T-helper 2 cell treated with Interferon-gamma antibody and Interleukin-4, amounts not matched to agents 5 μg/mL and 100 μg/mL, for 36 hours (primary cell): ENCODE results near the gene ZNF695.
"Not testable (repeated sequence)": the region's sequence is repeated elsewhere in the genome, so short reads cannot be mapped to it uniquely, and the experiment has no call there.

ENCODE experiments used
- DNase-seq: peaks from one replicate; pipeline ENCODE4 v3.0.0; 2021; ENCODE audit warnings: low spot score
- H3K27ac Mint-ChIP-seq: one replicate; pipeline ENCODE4 v1.8.0; 2021; ENCODE audit warnings: mild to moderate bottlenecking, mixed read lengths
- H3K27me3 Mint-ChIP-seq: one replicate; pipeline ENCODE4 v1.8.0; 2021; ENCODE audit warnings: low read depth, mixed read lengths
- H3K36me3 Mint-ChIP-seq: one replicate; pipeline ENCODE4 v1.8.0; 2021; ENCODE audit warnings: low read depth, mixed read lengths
- H3K4me1 Mint-ChIP-seq: one replicate; pipeline ENCODE4 v1.8.0; 2021; ENCODE audit warnings: low read depth, mixed read lengths
- H3K4me3 Mint-ChIP-seq: one replicate; pipeline ENCODE4 v1.8.0; 2022; ENCODE audit warnings: mild to moderate bottlenecking, moderate library complexity, mixed read lengths
- H3K9me3 Mint-ChIP-seq: one replicate; pipeline ENCODE4 v1.8.0; 2021; ENCODE audit warnings: mixed read lengths

The ZNF695 gene

DNA sequence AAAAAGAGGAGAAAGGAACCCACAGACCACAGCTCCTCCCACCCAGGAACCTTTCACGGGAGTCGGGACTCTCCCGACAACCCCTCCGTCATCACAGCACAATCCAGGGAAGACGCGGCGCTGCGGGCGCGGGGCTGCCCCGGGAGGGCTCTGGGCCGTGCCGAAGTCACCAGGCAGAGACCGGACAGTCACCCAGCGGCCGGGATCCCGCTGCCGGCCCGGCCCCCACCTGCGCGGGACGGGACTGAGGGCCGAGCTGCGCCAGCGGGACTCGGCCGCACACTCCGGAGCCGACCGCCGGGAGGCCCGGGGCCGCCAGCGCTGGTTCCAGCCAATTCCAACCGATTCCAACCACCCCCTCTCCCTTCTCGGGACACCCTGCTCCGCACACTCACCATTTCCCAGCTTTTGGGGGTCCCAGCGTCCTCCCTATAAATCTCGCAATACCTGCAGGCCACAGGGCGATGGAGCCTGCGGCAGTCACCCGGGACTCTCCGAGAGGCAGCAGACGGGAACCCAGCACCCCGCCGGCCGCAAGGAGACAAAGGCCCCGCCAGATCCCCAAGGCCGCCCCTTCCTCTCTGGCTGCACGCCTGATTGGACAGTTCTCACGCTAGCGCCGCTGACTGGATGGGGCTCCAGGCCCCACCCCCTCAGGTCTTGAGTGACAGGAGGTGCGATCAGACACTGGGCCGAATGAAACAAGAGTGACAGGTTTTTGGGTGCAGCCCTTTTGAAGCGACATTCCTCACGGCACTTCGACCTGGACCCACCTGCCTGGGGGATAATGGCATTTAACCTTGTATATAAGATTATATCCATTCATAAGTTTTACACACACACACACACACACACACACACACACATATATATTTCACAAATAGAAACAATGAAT is at the start of gene ZNF695:
TSS of gene ZNF695 (minus strand) at position 547 of the 895 bp plus-strand sequence. CDS start at position 398, 149 bp downstream.
- Mint-ChIP-seq H3K27ac (peak within 1 kb of the TSS; percentile 52), H3K27me3 (peaks cover 15% of the 10 kb centered on the region), H3K9me3 (peaks cover 33% of the 10 kb centered on the region), H3K4me1 (peaks cover 2% of the 10 kb centered on the region), H3K4me3 (peak within 1 kb of the TSS; percentile 94), H3K36me3 (peaks cover 6% of the 10 kb centered on the region)
- peak; percentile 67 for DNase-seq

DNA sequence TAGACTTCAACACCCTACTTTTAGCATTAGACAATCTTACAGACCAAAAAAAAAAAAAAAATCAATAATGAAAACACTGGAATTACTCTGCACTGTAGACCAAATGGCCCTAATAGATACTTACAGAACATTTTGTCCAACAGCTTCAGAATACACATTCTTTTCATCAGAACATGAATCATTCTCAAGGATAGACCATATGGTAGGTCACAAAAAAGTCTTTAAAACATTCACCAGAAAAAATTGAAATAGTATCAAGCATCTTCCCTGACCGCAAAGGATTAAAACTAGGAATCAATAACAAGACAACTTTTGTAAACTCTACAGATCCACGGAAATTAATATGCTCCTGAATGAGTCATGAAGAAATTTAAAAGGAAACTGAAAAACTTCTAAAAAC is 48.2 kb upstream of the ZNF695 start:
- H3K27me3 Mint-ChIP-seq, result no peaks in the 10 kb centered on the region
- peaks cover 78% of the 10 kb centered on the region for H3K9me3 Mint-ChIP-seq
- no peaks in the 10 kb centered on the region for H3K4me1 Mint-ChIP-seq
- no peak overlapping the region for H3K4me3 Mint-ChIP-seq
- H3K36me3 Mint-ChIP-seq, result peaks cover 11% of the 10 kb centered on the region
- no peak overlapping the region for H3K27ac Mint-ChIP-seq
- DNase-seq, result no peak

DNA sequence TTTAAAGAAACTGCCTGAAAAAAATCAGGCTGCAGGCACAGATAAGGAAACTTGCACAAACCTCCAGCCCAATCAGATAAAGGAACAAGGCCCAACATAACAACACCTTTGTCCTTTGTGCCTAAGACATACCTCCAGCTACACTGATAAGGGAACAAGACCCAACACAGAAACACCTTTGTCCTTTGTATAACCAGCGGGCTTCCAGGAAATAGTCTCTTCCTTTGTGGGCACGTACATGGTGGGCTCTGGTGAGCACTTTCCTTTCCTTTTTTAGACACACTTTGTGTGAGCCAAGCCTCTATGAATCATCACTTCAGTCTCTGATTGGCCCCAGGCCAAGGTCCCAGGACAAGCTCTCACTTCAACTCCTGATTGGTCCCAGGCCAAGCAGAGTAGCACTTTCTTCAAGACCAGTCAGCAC is 47.1 kb upstream of the ZNF695 start:
- peaks cover 11% of the 10 kb centered on the region for H3K36me3 Mint-ChIP-seq
- H3K27ac Mint-ChIP-seq, result no peak overlapping the region
- no peaks in the 10 kb centered on the region for H3K27me3 Mint-ChIP-seq
- H3K4me1 Mint-ChIP-seq, result no peaks in the 10 kb centered on the region
- peaks cover 79% of the 10 kb centered on the region for H3K9me3 Mint-ChIP-seq
- no peak for DNase-seq
- H3K4me3 Mint-ChIP-seq, result no peak overlapping the region

DNA sequence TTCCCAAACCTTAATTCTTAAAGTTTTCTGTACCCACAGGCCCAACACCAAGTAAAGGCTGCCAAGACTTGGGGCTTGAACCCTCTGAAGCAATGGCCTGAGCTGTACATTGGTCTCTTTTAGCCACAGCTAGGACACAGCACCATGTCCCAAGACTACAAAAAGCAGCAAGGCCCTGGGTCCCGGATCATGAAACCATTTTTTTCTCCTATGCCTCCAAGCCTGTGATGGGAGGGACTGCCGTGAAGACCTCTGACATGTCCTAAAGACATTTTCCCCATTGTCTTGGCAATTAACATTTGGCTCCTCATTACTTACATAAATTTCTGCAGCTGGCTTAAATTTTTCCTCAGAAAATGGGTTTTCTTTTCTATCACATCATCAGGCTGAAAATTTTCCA is 39.8 kb upstream of the ZNF695 start:
- Mint-ChIP-seq H3K4me3 (no peak overlapping the region), H3K36me3 (peaks cover 15% of the 10 kb centered on the region), H3K27ac (no peak overlapping the region), H3K27me3 (no peaks in the 10 kb centered on the region), H3K9me3 (peaks cover 73% of the 10 kb centered on the region), H3K4me1 (no peaks in the 10 kb centered on the region)
- DNase-seq, result no peak

DNA sequence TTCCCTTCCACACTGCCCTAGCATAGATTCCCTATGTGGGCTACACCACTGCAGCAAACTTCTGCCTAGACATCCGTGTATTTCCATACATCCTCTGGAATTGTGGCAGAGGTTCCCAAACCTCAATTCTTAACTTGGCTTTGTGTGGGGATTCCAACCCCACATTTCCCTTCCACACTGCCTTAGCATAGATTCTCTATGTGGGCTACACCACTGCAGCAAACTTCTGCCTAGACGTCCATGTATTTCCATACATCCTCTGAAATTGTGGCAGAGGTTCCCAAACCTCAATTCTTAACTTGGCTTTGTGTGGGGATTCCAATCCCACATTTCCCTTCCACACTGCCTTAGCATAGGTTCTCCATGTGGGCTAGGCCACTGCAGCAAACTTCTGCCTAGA is 39.4 kb upstream of the ZNF695 start:
- H3K27ac Mint-ChIP-seq, result no peak overlapping the region
- H3K9me3 Mint-ChIP-seq, result peaks cover 73% of the 10 kb centered on the region
- no peak for DNase-seq
- no peaks in the 10 kb centered on the region for H3K27me3 Mint-ChIP-seq
- H3K4me1 Mint-ChIP-seq, result no peaks in the 10 kb centered on the region
- H3K36me3 Mint-ChIP-seq, result peaks cover 15% of the 10 kb centered on the region
- no peak overlapping the region for H3K4me3 Mint-ChIP-seq

DNA sequence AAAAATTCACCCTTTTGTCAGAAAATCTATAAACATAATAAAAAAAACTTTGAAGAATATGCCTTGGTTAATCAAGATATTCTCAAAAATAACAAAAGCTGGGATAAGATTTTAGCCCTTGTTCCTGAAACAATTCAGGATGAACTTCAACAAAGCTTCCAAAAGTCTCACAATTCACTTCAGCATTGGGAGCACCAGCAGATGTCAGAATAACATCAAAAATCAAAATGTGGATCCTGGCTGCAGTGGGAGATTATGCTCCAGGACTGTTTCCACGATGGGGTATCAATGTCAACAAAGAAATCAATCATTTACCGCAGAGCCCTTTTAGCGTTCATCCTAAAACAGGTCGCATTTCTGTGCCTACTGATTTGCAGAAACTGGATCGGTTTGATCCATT is 35.5 kb upstream of the ZNF695 start:
- Mint-ChIP-seq H3K36me3 (peaks cover 28% of the 10 kb centered on the region), H3K4me1 (no peaks in the 10 kb centered on the region), H3K27me3 (no peaks in the 10 kb centered on the region), H3K4me3 (no peak overlapping the region), H3K9me3 (peaks cover 71% of the 10 kb centered on the region), H3K27ac (no peak overlapping the region)
- DNase-seq, result no peak

DNA sequence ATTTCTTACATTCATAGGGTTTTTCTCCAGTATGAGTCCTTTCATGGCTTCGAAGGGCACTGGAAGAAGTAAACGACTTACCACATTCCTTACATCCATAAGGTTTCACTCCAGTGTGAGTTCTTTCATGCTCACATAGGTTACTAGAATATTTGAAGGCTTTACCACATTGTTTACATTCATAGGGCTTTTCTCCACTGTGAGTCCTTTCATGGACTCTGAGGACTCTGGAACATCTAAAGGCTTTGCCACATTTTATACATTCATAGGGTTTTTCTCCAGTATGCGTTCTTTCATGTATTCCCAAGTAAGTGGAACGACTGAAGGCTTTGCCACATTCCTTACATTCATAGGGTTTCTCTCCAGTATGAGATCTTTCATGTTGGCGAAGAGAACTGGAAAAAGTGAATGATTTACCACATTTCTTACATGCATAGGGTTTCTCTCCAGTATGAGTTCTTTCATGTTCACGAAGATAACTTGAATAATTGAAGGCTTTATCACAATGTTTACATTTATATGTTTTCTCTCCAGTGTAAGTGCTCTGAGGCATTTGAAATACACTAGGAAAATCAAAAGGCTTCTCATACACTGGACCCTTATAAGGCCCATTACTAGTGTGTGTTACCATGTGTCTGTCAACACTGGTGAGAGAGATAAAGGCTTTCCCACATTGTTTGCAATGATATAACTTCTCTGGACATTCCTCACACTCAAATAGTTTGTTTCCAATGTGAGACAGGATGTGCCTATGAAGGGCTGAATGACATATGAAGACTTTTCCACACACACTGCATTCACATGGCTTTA is 29.9 kb upstream of the ZNF695 start:
- no peak for DNase-seq
- H3K9me3 Mint-ChIP-seq, result peaks cover 77% of the 10 kb centered on the region
- no peaks in the 10 kb centered on the region for H3K4me1 Mint-ChIP-seq
- no peak overlapping the region for H3K27ac Mint-ChIP-seq
- no peaks in the 10 kb centered on the region for H3K27me3 Mint-ChIP-seq
- peaks cover 35% of the 10 kb centered on the region for H3K36me3 Mint-ChIP-seq
- H3K4me3 Mint-ChIP-seq, result no peak overlapping the region

DNA sequence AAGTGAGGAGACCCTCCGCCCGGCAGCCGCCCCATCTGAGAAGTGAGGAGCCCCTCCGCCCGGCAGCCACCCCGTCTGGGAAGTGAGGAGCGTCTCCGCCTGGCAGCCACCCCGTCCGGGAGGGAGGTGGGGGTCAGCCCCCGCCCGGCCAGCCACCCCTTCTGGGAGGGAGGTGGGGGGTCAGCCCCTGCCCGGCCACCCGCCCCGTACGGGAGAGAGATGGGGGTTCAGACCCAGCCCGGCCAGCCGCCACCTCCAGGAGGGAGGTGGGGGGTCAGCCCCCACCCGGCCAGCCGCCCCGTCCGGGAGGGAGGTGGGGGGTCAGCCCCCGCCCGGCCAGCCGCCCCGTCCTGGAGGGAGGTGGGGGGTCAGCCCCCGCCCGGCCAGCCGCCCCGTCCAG is 24.4 kb upstream of the ZNF695 start:
- Mint-ChIP-seq H3K9me3 (peaks cover 62% of the 10 kb centered on the region), H3K36me3 (peaks cover 10% of the 10 kb centered on the region)

DNA sequence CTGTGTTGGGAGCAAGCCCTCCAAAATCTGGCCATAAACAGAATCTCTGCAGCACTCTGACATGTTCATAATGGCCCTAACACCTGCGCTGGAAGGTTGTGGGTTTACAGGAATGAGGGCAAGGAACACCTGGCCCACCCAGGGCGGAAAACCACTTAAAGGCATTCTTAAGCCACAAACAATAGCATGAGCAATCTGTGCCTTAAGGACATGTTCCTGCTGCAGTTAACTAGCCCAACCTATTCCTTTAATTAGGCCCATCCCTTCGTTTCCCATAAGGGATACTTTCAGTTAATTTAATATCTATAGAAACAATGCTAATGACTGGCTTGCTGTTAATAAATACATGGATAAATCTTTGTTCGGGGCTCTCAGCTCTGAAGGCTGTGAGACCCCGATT is 16.8 kb upstream of the ZNF695 start:
- H3K36me3 Mint-ChIP-seq, DNase-seq, H3K27me3 Mint-ChIP-seq, H3K27ac Mint-ChIP-seq, H3K4me1 Mint-ChIP-seq, H3K4me3 Mint-ChIP-seq: not testable (repeated sequence)
- H3K9me3 Mint-ChIP-seq, result peaks cover 59% of the 10 kb centered on the region

More for the DNA sequence above, 24.4 kb upstream of the ZNF695 start:
- not testable (repeated sequence) for DNase-seq, H3K27ac Mint-ChIP-seq, H3K27me3 Mint-ChIP-seq, H3K4me1 Mint-ChIP-seq, H3K4me3 Mint-ChIP-seq

DNA sequence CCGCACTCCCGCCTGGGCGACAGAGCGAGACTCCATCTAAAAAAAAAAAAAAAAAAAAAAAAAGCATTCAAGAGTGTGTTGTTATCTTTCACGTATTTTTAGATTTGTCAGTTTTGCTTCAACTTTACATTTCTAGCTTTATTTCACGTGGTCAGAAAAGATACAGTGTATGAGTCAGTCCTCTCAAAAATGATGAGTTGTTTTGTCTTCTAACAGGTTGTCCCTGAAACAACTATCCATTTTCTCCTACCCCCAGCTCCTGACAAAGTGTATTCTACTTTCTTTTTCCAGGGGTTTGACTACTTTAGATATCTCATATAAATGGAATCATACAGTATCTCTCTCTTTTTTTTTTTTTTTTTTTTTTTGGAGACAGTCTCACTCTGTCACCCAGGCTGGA is 5.5 kb upstream of the ZNF695 start:
- peaks cover under 1% of the 10 kb centered on the region for H3K27me3 Mint-ChIP-seq
- H3K27ac Mint-ChIP-seq, result no peak overlapping the region
- peaks cover 26% of the 10 kb centered on the region for H3K9me3 Mint-ChIP-seq
- H3K4me1 Mint-ChIP-seq, result no peaks in the 10 kb centered on the region
- no peak for DNase-seq
- no peaks in the 10 kb centered on the region for H3K36me3 Mint-ChIP-seq
- no peak overlapping the region for H3K4me3 Mint-ChIP-seq

DNA sequence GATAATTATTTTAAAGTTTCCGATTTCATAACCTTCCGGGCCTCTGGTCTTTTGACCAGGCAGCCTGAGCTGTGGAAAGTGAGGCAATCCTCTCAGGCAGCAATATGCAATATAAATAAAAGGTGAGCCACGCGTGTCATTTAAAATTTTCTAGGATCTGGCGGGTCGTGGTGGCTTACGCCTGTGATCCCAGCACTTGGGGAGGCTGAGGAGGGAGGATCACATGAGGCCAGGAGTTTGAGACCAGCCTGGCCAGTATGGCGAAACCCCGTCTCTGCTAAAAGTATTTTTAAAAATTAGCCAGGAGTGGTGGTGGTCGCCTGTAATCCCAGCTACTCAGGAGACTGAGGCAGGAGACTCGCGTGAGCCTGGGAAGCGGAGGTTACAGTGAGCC is 546 bp upstream of the ZNF695 start:
- Mint-ChIP-seq H3K4me1 (peaks cover 2% of the 10 kb centered on the region), H3K27ac (no peak overlapping the region), H3K27me3 (peaks cover 15% of the 10 kb centered on the region), H3K4me3 (peak overlapping the region; percentile 94), H3K9me3 (peaks cover 27% of the 10 kb centered on the region), H3K36me3 (peaks cover 6% of the 10 kb centered on the region)
- DNase-seq, result no peak

DNA sequence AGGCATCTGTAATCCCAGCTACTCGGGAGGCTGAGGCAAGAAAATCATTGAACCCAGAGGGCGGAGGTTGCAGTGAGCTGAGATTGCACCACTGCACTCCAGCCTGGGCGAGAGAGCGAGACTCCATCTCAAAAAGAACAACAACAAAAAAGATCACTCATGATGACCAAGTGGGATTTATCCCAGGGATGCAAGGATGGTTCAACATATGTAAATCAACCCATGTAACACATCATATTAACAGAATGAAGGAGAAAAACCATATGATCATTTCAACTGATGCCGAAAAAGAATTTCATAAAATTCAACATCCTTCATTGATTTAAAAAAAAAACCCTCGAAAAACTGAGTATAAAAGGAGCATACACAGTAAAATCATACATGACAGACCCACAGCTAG is 3.8 kb downstream of the ZNF695 start:
- H3K4me1 Mint-ChIP-seq, H3K4me3 Mint-ChIP-seq, H3K27ac Mint-ChIP-seq, DNase-seq, H3K36me3 Mint-ChIP-seq: not testable (repeated sequence)
- Mint-ChIP-seq H3K9me3 (peaks cover 42% of the 10 kb centered on the region), H3K27me3 (peaks cover 15% of the 10 kb centered on the region)

DNA sequence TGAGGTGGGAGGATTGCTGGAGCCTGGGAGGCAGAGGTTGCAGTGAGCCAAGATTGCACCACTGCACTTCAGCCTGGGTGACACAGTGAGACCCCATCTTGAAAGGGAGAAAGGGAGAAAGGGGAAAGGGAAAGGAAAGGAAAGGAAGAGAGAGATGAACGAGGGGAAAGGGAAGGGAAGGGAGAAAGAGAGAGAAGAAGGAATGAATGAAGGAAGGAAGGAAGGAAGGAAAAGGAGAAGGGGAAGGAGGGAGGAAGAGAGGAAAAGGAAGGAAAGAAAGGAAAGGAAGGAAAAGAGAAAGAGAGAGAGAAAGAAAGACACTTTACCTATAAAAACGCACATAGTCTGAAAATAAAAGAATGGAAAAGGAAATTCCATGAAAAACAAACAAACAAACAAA is 18.0 kb downstream of the ZNF695 start:
- H3K4me3 Mint-ChIP-seq, result no peak overlapping the region
- no peak for DNase-seq
- H3K27ac Mint-ChIP-seq, result no peak overlapping the region
- peaks cover 76% of the 10 kb centered on the region for H3K9me3 Mint-ChIP-seq
- H3K27me3 Mint-ChIP-seq, result no peaks in the 10 kb centered on the region
- H3K4me1 Mint-ChIP-seq, result no peaks in the 10 kb centered on the region
- peaks cover 17% of the 10 kb centered on the region for H3K36me3 Mint-ChIP-seq

DNA sequence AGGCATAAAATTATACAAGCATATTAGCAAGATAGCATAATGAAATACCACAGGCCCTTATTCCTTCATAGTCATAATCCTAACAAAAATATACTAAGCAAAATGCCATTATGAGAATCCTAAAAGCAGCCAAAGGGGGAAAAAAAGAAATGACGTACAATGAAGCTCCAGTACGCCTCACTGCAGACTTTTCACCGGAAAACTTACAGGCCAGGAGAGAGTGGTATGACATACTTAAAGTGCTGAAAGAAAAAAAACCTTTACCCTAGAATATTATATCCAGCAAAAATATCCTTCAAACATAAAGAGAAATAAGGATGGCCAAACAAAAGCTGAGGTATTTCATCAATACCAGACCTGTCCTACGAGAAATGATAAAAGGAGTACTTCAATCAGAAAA is 19.5 kb downstream of the ZNF695 start:
- DNase-seq, result no peak
- peaks cover 78% of the 10 kb centered on the region for H3K9me3 Mint-ChIP-seq
- H3K27me3 Mint-ChIP-seq, result no peaks in the 10 kb centered on the region
- no peaks in the 10 kb centered on the region for H3K4me1 Mint-ChIP-seq
- H3K4me3 Mint-ChIP-seq, result no peak overlapping the region
- H3K27ac Mint-ChIP-seq, result no peak overlapping the region
- H3K36me3 Mint-ChIP-seq, result peaks cover 17% of the 10 kb centered on the region
